Measurements from ENCODE around the gene ASPG.
A peak's percentile ranks its signal among the peaks of the same experiment; 100 is the strongest.

The ASPG gene

DNA sequence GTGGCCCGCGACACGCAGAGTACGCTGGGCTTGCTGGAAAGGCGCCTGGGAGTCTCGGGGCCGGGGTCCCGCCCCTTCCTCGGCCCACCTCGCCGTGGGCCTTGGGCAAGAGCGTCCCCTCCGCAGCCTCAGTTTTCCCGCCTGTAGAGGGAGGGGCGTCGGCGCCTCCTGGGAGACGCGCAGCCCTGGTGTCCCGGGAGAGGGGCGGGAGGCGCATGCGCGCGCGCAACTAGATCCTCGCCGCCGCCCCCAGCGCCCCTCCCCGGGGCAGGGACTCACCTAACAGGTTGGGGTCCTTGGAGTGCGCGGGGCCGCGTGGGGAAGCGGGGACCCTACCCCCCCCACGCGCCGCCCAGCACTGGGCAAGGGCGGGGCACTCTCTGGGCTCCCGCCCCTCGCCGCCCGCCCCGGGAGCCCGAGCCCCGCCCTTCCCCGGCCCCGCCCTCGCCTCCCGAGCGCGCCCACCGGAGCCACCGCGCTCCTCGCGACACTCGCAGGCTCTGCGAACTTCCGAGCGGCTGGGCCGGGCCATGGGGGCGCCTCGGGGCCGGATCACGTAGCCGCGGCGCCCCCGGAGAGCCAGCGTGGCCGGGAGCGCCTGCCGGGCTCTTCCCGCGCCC lies 52.7 kb downstream of the ASPG start, which contains the start of gene KIF26A (continued):
- TF ChIP-seq ZNF791 (tag by site-specific recombination; IDR thresholded peaks at IDR 0.05): no peak
- TF ChIP-seq ZBTB10 (tag by site-specific recombination; IDR thresholded peaks at IDR 0.05): peak; percentile 82
- TF ChIP-seq ZNF777 (tag by site-specific recombination; IDR thresholded peaks at IDR 0.05; ENCODE audit: borderline replicate concordance): peak; percentile 80; the same call in 1 of the 2 replicates
- no peak for TF ChIP-seq REPIN1 (tag by site-specific recombination; IDR thresholded peaks at IDR 0.05; ENCODE audit: low read depth)
- TF ChIP-seq HOXD13 (CRISPR knock-in tag; IDR thresholded peaks at IDR 0.05; ENCODE audit: borderline replicate concordance): no peak
- TF ChIP-seq GLIS2 (tag by site-specific recombination; IDR thresholded peaks at IDR 0.05): peak; percentile 70
- TF ChIP-seq ZNF146 (tag by site-specific recombination; IDR thresholded peaks at IDR 0.05): 0 out of 2 replicates have a peak, but pooled peaks have one; percentile 0
- TF ChIP-seq ZBTB8A (tag by site-specific recombination; IDR thresholded peaks at IDR 0.05): peak; percentile 95
- no peak for TF ChIP-seq ZFP3 (tag by site-specific recombination; IDR thresholded peaks at IDR 0.05; ENCODE audit: low read depth)
- TF ChIP-seq ZBTB17 (tag by site-specific recombination; IDR thresholded peaks at IDR 0.05): no peak

- Histone ChIP-seq H3K4me3 (ENCODE audit: low read depth, low read length) (peak overlapping the region; percentile 45), H3K4me1 (ENCODE audit: control insufficient read depth, insufficient read depth, low read length) (peaks cover 7% of the 10 kb centered on the region), H3K9me3 (ENCODE audit: control insufficient read depth, insufficient read depth, low read depth, low read length) (no peaks in the 10 kb centered on the region), H3K27ac (ENCODE audit: extremely low read depth, low read depth, low read length) (peak overlapping the region; percentile 76; the same call in 1 of the 2 replicates), H3K36me3 (ENCODE audit: control insufficient read depth in 2 of 2, insufficient read depth in 1 of 2, low read length in 2 of 2) (peaks cover 0 to 16% of the 10 kb centered on the region in 2 experiments; a peak in 1 of 3 replicates)
- POLR2A ChIA-PET: no interaction called here
- CTCF ChIA-PET: interaction anchor here (0.7 to 1.2 kb wide), 3 partner anchors 11 to 425 kb away, joined by 4 read pairs; no protein-coding TSS in a partner anchor
- no peak for TF ChIP-seq YY1 (tag by site-specific recombination; IDR thresholded peaks at IDR 0.05)
- TF ChIP-seq TSHZ1 (tag by site-specific recombination; IDR thresholded peaks at IDR 0.05; ENCODE audit: borderline replicate concordance): no peak
- no peak for TF ChIP-seq ZNF707 (tag by site-specific recombination; IDR thresholded peaks at IDR 0.05)
- no peak for TF ChIP-seq TRIM28 (IDR thresholded peaks at IDR 0.05; ENCODE audit: borderline replicate concordance, low read length)
- peak; percentile 82 for TF ChIP-seq GLIS2 (tag by site-specific recombination; IDR thresholded peaks at IDR 0.05)
- TF ChIP-seq ZNF391 (tag by site-specific recombination; IDR thresholded peaks at IDR 0.05; ENCODE audit: borderline replicate concordance, low read depth): no peak
- no peak for TF ChIP-seq ZNF350 (tag by site-specific recombination; IDR thresholded peaks at IDR 0.05)
- TF ChIP-seq OSR2 (tag by site-specific recombination; IDR thresholded peaks at IDR 0.05): no peak
- TF ChIP-seq ZNF112 (tag by site-specific recombination; IDR thresholded peaks at IDR 0.05): no peak
- 0 out of 2 replicates have a peak, but pooled peaks have one; percentile 22 for TF ChIP-seq BCL11B (tag by site-specific recombination; IDR thresholded peaks at IDR 0.05; ENCODE audit: low read depth)
- peak; percentile 70; the same call in 1 of the 2 replicates for TF ChIP-seq ZNF777 (tag by site-specific recombination; IDR thresholded peaks at IDR 0.05; ENCODE audit: borderline replicate concordance)
- 0 out of 2 replicates have a peak, but pooled peaks have one; percentile 10 for TF ChIP-seq ZXDB (tag by site-specific recombination; IDR thresholded peaks at IDR 0.05)
- peak; percentile 92 for TF ChIP-seq ZIC2 (tag by site-specific recombination; IDR thresholded peaks at IDR 0.05)
- TF ChIP-seq, protein P1, sequence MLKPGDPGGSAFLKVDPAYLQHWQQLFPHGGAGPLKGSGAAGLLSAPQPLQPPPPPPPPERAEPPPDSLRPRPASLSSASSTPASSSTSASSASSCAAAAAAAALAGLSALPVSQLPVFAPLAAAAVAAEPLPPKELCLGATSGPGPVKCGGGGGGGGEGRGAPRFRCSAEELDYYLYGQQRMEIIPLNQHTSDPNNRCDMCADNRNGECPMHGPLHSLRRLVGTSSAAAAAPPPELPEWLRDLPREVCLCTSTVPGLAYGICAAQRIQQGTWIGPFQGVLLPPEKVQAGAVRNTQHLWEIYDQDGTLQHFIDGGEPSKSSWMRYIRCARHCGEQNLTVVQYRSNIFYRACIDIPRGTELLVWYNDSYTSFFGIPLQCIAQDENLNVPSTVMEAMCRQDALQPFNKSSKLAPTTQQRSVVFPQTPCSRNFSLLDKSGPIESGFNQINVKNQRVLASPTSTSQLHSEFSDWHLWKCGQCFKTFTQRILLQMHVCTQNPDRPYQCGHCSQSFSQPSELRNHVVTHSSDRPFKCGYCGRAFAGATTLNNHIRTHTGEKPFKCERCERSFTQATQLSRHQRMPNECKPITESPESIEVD (tag by site-specific recombination; IDR thresholded peaks at IDR 0.05): no peak
- TF ChIP-seq SCRT1 (tag by site-specific recombination; IDR thresholded peaks at IDR 0.05; ENCODE audit: borderline replicate concordance): no peak
- TF ChIP-seq ZNF76 (tag by site-specific recombination; IDR thresholded peaks at IDR 0.05; ENCODE audit: borderline replicate concordance, low read depth): 0 out of 2 replicates have a peak, but pooled peaks have one; percentile 14
- peak; percentile 25; the same call in 1 of the 2 replicates for TF ChIP-seq KLF8 (tag by site-specific recombination; IDR thresholded peaks at IDR 0.05)
- TF ChIP-seq ZNF157 (tag by site-specific recombination; IDR thresholded peaks at IDR 0.05): no peak
- no peak for TF ChIP-seq ZBTB8A (tag by site-specific recombination; IDR thresholded peaks at IDR 0.05)
- TF ChIP-seq TCF7L2 (IDR thresholded peaks at IDR 0.05; ENCODE audit: borderline replicate concordance, low read depth, low read length): no peak
- no peak for TF ChIP-seq SP3 (tag by site-specific recombination; IDR thresholded peaks at IDR 0.05)
Observed at GRCh38 chr14:104138718-104139459, 53.4 kb downstream of the ASPG start.

Measured in HEK293 (cell line).